Psoas muscle (tissue), 8 donors: ENCODE measurements around the gene DIP2B. TPM values are rescaled to one million over a fixed set of nuclear protein-coding genes. Genes with fewer than 3 reads are reported as not detected.
"Not testable (repeated sequence)": the region's sequence is repeated elsewhere in the genome, so short reads cannot be mapped to it uniquely, and the experiment has no call there.

ENCODE experiments used
- ATAC-seq, 4 donors: fragments of 200-7000 bp; cut with Tn5 transposase; one replicate each; pipeline ENCODE4 v1.9.1; 2020; ENCODE audit warnings: moderate library complexity in 3 of 4, mild to moderate bottlenecking in 2 of 4
- DNase-seq, 2 donors: peaks; one replicate each; pipeline ENCODE4 v3.0.0-alpha.2; 2020
- H3K27ac ChIP-seq: fragments of 200-600 bp; one replicate; pipeline ENCODE4 v1.8.0; 2022
- H3K27me3 ChIP-seq, 3 donors: fragments of 200-600 bp in 1 of 3; one replicate each; pipeline versions ENCODE4 v1.6.1 to v1.8.0; 2013 to 2022; ENCODE audit warnings: low read length in 2 of 3, mild to moderate bottlenecking in 2 of 3, moderate library complexity in 1 of 3; ENCODE audit not compliant: insufficient read depth in 3 of 3
- H3K36me3 ChIP-seq, 2 donors: fragments of 200-600 bp in 1 of 2; one replicate each; pipeline versions ENCODE4 v1.6.1 to v1.8.0; 2013 to 2022; ENCODE audit warnings: low read depth in 1 of 2, mild to moderate bottlenecking in 1 of 2, moderate library complexity in 1 of 2; ENCODE audit not compliant: insufficient read depth in 1 of 2
- H3K4me1 ChIP-seq: fragments of 200-600 bp; one replicate; pipeline ENCODE4 v1.8.0; 2022
- H3K4me3 ChIP-seq: fragments of 200-600 bp; one replicate; pipeline ENCODE4 v1.8.0; 2022; ENCODE audit warnings: mild to moderate bottlenecking
- H3K9me3 ChIP-seq: fragments of 200-600 bp; one replicate; pipeline ENCODE4 v1.8.0; 2022
- CTCF ChIP-seq: fragments of 200-600 bp; IDR thresholded peaks from one replicate; pipeline ENCODE4 v1.8.0; 2022; ENCODE audit warnings: antibody characterized with exemption
- WGBS, 3 donors: extraction: QIAGEN DNeasy Blood & Tissue Kit; methylation state at CpG; one replicate each; pipeline versions ENCODE4 v1.1.6 to v1.1.7; 2013; 5-methylcytosine and 5-hydroxymethylcytosine counted together
- intact Hi-C, 2 donors: fragments of 100-400 bp; cut with DNase I; formaldehyde crosslinking; loops; one replicate each; pipeline versions ENCODE4 v1.11.0 to v1.14.2; 2022
- polyA plus RNA-seq, 3 donors: library from polyadenylated mRNA; stranded (reverse); fragments of 200-250 nt; gene quantifications; one replicate each; pipeline ENCODE4 v1.2.3, GENCODE V29; 2013
- total RNA-seq, 4 donors: library from RNA; stranded (reverse); fragmentation: NEBNext Ultra II Directional in 2 of 4; extraction: Animal tissue kit (Norgen Biotek cat#: 25700) in 2 of 4; gene quantifications; one replicate each; pipeline versions ENCODE4 v1.2.1 to v1.2.4, GENCODE V29; 2021 to 2023
- donor health status: healthy with polysubstance abuse.
- donor health status: DM: no; HTN: no; CAD: no; lungs with moderate emphysema.
- donor health status: Bipolar disorder and iron deficiency.
- donor health status: healthy.
- donor health status: DM: yes; HTN: yes; CAD: no.
- donor health status: DM: no; HTN: no; CAD: no.
- donor health status: DM: no; HTN: no; CAD: no.
- donor health status: DM: yes; HTN: yes; CAD: no.

DIP2B gene
- total and polyA plus RNA-seq, 7 donors, result 2.2 to 10.7 (median 8.6) TPM

GRCh38 chr12:50763639-50764285 lies 259.0 kb downstream of the DIP2B start, which contains the start of gene ATF1:
TSS of gene ATF1 (plus strand) at chr12:50764101. CDS start at chr12:50780146, 16,045 bp downstream.
- DNase-seq (peak; percentile 92 to 95), ATAC-seq (peak; percentile 90 to 94 (median 92))
- peak within 1 kb of the TSS; percentile 99 for H3K4me3 ChIP-seq
- no peaks in the 10 kb centered on the region for H3K36me3 ChIP-seq
- H3K4me1 ChIP-seq, result peaks cover 35% of the 10 kb centered on the region
- 0% methylated on average over 41 to 51 of the region's 51 CpGs for WGBS, 3 donors
- H3K27me3 ChIP-seq, result no peaks in the 10 kb centered on the region
- H3K27ac ChIP-seq, result peak within 1 kb of the TSS; percentile 96
- intact Hi-C loops, result loop anchor here in 1 of 2 donors (5.0 to 10.0 kb wide), 4 partner anchors 169 to 581 kb away; partner anchors contain the start of genes CELA1 and DAZAP2
- no peak for TF ChIP-seq CTCF
- H3K9me3 ChIP-seq, result no peaks in the 10 kb centered on the region

GRCh38 chr12:50764286-50765094 lies 259.7 kb downstream of the DIP2B start:
- intact Hi-C loops, result loop anchor here (5.0 to 10.0 kb wide), 5 partner anchors 168 to 580 kb away; partner anchors contain the start of genes CELA1 (in 1 of the 2) and DAZAP2 (in 1 of the 2)
- H3K36me3 ChIP-seq, result no peaks in the 10 kb centered on the region
- ATAC-seq (peak; percentile 70 to 78 (median 70)), DNase-seq (peak; percentile 47 to 72)
- peak overlapping the region; percentile 99 for H3K4me3 ChIP-seq
- H3K27ac ChIP-seq, result peak overlapping the region; percentile 96
- TF ChIP-seq CTCF, result no peak
- peaks cover 36% of the 10 kb centered on the region for H3K4me1 ChIP-seq
- no peaks in the 10 kb centered on the region for H3K27me3 ChIP-seq
- WGBS, 3 donors, result 0% methylated on average over 58 to 91 of the region's 91 CpGs
- H3K9me3 ChIP-seq, result no peaks in the 10 kb centered on the region

- WGBS, 3 donors, result 8 to 16% (median 10%) methylated on average over 13 of the region's 13 CpGs
- TF ChIP-seq CTCF, result peak; percentile 65
- no peaks in the 10 kb centered on the region for H3K9me3 ChIP-seq
- intact Hi-C loops, result loop anchor here (5.0 to 10.0 kb wide), 4 partner anchors 219 to 579 kb away; partner anchors contain the start of genes CELA1 (in 1 of the 2) and DAZAP2 (in 1 of the 2)
- H3K36me3 ChIP-seq, result no peaks in the 10 kb centered on the region
- H3K4me3 ChIP-seq, result peak overlapping the region; percentile 99
- no peaks in the 10 kb centered on the region for H3K27me3 ChIP-seq
- peak overlapping the region; percentile 96 for H3K27ac ChIP-seq
- peaks cover 36% of the 10 kb centered on the region for H3K4me1 ChIP-seq
- ATAC-seq (peak; percentile 38 to 72 (median 56)), DNase-seq (peak in 1 of 2 donors; percentile 61)
Measured at GRCh38 chr12:50765095-50765911, 260.5 kb downstream of the DIP2B start.

- H3K36me3 ChIP-seq, result peaks cover 0 to 7% of the 10 kb centered on the region in 2 donors
- peak overlapping the region; percentile 36 for H3K27ac ChIP-seq
- no peak for DNase-seq
- no peak for TF ChIP-seq CTCF
- H3K4me3 ChIP-seq, result no peak overlapping the region
- intact Hi-C loops, result loop anchor here (5.0 to 10.0 kb wide), 4 partner anchors 216 to 576 kb away; partner anchors contain the start of genes CELA1 (in 1 of the 2) and DAZAP2 (in 1 of the 2)
- WGBS, 3 donors, result 82 to 95% (median 85%) methylated on average over 3 of the region's 3 CpGs
- peaks cover 33% of the 10 kb centered on the region for H3K4me1 ChIP-seq
- H3K27me3 ChIP-seq, result no peaks in the 10 kb centered on the region
- ATAC-seq, result no peak
- no peaks in the 10 kb centered on the region for H3K9me3 ChIP-seq
Measured at GRCh38 chr12:50768391-50768790, 263.6 kb downstream of the DIP2B start.

DNA sequence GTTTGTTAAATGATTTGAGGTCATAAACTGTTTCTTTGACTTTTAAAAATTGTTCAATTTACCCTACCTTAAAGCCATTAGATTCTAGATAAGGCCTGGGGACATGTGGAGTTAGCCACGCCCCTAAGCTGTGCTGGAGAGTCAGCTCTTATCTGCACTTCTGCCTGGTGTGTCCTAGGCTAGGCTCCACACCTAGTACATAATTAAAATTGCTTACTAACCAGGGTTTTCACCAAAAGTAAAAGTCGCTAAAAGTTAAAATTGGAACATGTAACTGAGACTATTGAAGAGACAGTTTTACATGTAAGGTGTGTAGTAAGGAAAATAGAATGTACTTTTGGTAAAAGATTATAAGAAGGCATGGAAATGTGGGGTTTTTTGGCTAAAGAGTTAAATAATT lies 264.0 kb downstream of the DIP2B start:
- 85 to 93% (median 86%) methylated on average over 2 of the region's 2 CpGs for WGBS, 3 donors
- not testable (repeated sequence) for H3K36me3 ChIP-seq, H3K4me3 ChIP-seq, ATAC-seq, H3K27me3 ChIP-seq, H3K9me3 ChIP-seq, DNase-seq
- Histone ChIP-seq H3K27ac (peak overlapping the region; percentile 36), H3K4me1 (peaks cover 37% of the 10 kb centered on the region)
- intact Hi-C loops, result loop anchor here (5.0 to 10.0 kb wide), 4 partner anchors 216 to 576 kb away; partner anchors contain the start of genes CELA1 (in 1 of the 2) and DAZAP2 (in 1 of the 2)
